ENCODE results near the gene PHYH.

Gene PHYH

DNA sequence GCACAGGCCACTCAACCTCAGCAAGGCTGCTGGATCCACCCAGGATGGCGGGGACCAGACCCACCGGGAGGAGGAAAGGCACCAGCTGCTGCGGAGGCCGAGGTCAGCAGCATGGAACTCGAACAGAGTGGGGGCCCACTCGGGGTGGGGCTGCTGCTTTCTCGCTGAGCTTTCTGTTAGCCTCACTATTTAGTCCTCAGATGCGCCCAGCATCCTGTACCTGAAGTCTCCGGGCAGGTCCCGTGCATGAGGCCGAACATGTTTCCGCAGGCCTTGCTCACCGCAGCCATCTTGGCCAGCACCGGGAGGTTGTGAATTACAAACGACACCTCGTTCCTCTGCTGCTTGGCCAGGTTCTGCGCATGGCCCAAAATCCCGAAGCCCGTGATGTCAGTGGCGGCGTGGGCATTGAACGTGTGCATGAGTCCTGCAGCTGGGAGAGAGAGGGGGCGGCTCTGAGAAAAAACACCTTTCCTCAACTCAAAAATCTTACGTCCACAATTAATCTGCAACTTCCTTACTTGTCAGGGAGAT is 22.8 kb upstream of the PHYH start:
- TF ChIP-seq, protein P1, sequence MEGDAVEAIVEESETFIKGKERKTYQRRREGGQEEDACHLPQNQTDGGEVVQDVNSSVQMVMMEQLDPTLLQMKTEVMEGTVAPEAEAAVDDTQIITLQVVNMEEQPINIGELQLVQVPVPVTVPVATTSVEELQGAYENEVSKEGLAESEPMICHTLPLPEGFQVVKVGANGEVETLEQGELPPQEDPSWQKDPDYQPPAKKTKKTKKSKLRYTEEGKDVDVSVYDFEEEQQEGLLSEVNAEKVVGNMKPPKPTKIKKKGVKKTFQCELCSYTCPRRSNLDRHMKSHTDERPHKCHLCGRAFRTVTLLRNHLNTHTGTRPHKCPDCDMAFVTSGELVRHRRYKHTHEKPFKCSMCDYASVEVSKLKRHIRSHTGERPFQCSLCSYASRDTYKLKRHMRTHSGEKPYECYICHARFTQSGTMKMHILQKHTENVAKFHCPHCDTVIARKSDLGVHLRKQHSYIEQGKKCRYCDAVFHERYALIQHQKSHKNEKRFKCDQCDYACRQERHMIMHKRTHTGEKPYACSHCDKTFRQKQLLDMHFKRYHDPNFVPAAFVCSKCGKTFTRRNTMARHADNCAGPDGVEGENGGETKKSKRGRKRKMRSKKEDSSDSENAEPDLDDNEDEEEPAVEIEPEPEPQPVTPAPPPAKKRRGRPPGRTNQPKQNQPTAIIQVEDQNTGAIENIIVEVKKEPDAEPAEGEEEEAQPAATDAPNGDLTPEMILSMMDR (IDR thresholded peaks at IDR 0.05; ENCODE audit: extremely low read depth, insufficient read depth, missing control alignments): no peak
- in situ Hi-C loops (cut with MboI; ENCODE audit: low pct_unique_long_range_greater_than_20kb, low sequenced_read_pairs, unreplicated experiment): no loop called here
- DNase-seq (ENCODE audit: low spot score): no peak

DNA sequence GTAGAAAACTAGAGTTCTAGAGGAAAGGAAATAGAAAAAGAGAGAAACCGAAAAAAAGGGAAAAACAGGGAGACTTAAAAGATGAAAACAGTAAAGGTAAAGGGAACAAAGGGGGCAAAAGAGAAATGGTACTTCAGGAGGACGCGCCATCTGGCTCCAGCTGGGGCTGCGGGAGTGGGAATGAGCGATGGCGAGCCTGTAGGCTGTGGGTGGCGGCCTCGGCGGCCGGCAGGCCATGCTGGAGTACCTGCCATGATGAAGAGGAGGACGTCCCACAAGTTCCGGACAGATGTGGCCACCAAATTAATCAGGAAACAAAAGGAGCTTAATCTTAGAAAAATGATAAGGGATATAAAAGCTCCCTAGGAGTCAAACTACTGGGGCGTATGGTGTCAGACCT is 21.7 kb upstream of the PHYH start:
- in situ Hi-C loops (cut with MboI; ENCODE audit: low pct_unique_long_range_greater_than_20kb, low sequenced_read_pairs, unreplicated experiment): no loop called here
- no peak for DNase-seq (ENCODE audit: low spot score)
- TF ChIP-seq, protein P1 (IDR thresholded peaks at IDR 0.05; ENCODE audit: extremely low read depth, insufficient read depth, missing control alignments): no peak

DNA sequence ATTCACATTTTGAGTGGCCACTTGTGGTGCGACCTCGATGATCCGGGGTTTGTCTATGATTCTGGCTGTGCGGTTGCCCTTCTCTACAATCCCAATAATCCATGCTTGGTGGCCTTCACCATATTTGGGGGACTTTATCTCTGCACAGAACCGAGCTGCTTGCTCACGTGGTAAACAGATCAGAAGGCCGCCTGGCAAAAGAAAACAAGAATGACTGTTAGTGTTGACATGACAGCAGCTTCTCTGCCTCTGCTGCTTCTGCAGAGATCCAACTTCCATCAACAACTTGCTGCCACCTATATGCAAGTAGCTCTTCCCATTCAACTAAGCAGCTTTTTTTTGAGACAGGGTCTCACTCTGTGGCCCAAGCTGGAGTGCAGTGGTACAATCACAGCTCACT is 19.3 kb upstream of the PHYH start:
- in situ Hi-C loops (cut with MboI; ENCODE audit: low pct_unique_long_range_greater_than_20kb, low sequenced_read_pairs, unreplicated experiment): no loop called here
- TF ChIP-seq, protein P1 (IDR thresholded peaks at IDR 0.05; ENCODE audit: extremely low read depth, insufficient read depth, missing control alignments): no peak
- DNase-seq (ENCODE audit: low spot score): no peak

DNA sequence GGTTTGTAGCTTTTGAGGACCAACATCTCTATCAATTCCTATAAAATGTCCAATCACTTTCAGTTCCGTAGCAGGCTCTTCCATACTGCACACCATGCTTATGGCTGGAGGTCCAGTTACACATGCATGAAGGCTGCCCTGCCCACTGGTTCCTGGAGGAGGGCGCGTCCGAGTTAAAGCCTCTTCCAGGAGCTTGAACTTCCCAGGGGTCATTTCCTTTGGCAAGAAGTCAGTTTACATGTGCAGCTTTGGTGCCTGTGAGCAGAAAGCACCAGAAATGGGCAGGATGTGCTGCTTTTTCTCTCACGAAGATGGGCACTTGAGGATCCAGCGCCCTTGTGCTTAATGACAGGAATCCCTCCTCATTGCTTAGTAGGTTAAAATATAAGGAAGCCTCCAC is 17.6 kb upstream of the PHYH start:
- TF ChIP-seq, protein P1 (IDR thresholded peaks at IDR 0.05; ENCODE audit: extremely low read depth, insufficient read depth, missing control alignments): no peak
- DNase-seq (ENCODE audit: low spot score): no peak
- in situ Hi-C loops (cut with MboI; ENCODE audit: low pct_unique_long_range_greater_than_20kb, low sequenced_read_pairs, unreplicated experiment): no loop called here

DNA sequence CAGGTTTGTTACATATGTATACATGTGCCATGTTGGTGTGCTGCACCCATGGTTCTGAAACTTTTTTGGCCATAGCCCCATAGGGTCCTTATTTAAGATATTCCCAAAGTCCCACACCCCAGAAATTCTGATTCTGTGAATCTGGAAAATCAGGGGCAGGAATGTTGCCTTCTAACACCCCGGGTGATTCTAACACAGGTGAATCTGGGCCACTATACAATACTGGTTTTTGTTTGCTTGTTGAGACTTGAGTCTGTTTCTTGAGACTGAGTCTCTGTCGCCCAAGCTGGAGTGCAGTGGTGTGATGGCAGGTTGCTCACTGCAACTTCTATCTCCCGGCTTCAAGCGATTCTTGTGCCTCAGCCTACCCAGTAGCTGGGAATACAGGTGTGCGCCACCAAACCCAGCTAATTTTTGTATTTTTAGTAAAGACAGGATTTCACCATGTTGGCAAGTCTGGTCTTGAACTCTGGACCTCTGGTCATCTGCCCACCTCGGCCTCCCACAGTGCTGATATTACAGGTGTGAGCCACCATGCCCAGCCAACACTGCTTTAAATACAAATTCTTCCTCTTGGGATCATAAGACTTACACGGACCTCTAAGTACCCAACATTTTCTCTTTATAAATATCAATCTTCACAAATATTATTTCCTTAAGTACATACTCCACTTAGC is 16.9 kb upstream of the PHYH start:
- no peak for DNase-seq (ENCODE audit: low spot score)
- TF ChIP-seq, protein P1 (IDR thresholded peaks at IDR 0.05; ENCODE audit: extremely low read depth, insufficient read depth, missing control alignments): no peak
- in situ Hi-C loops (cut with MboI; ENCODE audit: low pct_unique_long_range_greater_than_20kb, low sequenced_read_pairs, unreplicated experiment): no loop called here

DNA sequence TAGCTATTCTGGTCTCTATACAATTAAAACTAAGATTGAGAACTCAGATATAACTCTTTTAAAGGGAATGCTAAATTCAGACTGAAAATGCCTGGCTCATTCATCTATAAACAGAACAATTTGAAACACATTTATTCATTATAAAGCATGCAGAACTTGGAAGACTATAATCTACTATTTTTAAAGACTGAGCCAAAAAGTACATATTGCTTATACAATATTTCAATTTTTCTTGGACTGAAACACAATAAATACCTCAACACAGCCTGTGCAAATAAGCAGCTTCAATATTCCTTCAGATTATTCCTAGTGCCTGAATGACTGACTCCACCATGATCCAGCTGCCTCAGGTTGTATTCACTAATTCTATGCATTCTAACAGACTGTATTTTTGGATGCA is 15.5 kb upstream of the PHYH start:
- DNase-seq (ENCODE audit: low spot score): no peak
- in situ Hi-C loops (cut with MboI; ENCODE audit: low pct_unique_long_range_greater_than_20kb, low sequenced_read_pairs, unreplicated experiment): no loop called here
- TF ChIP-seq, protein P1 (IDR thresholded peaks at IDR 0.05; ENCODE audit: extremely low read depth, insufficient read depth, missing control alignments): no peak

Measured in GM13977 (cell line).